ENCODE data around the gene SLC23A3.

Gene SLC23A3

GRCh38 chr2:219175486-219175885 is 5.7 kb upstream of the SLC23A3 start:
- peaks cover 4 to 46% (median 40%) of the 10 kb centered on the region in 4 donors for H3K4me1 ChIP-seq
- no peak for DNase-seq

DNA sequence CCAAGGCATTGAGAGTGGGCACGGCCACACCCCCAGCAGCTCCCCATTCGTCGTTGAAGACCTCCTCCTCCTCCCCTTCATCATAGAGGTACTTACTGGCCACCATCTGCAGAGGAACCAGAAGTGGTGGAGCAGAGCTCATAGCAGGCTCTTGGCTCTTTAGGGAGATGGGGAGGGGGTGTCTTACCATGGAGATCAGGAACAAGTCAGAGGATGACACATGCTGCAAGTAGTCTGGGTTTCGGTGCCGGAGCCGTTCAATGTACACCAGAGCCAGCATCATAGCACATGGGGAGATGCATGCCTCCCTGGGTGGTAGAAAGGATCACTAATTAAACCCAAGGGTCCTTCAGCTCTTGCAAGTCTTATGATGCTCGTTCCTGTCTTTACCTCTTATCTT is 5.0 kb upstream of the SLC23A3 start:
- intact Hi-C loops (cut with DNase I; ENCODE audit: low total_unique reads), result loop anchor here (5.0 to 10.0 kb wide), 2 partner anchors 42 to 210 kb away; partner anchors contain the start of genes ABCB6 and DNPEP
- H3K9me3 ChIP-seq, result no peaks in the 10 kb centered on the region
- H3K4me3 ChIP-seq, result no peak overlapping the region
- TF ChIP-seq, protein P1, sequence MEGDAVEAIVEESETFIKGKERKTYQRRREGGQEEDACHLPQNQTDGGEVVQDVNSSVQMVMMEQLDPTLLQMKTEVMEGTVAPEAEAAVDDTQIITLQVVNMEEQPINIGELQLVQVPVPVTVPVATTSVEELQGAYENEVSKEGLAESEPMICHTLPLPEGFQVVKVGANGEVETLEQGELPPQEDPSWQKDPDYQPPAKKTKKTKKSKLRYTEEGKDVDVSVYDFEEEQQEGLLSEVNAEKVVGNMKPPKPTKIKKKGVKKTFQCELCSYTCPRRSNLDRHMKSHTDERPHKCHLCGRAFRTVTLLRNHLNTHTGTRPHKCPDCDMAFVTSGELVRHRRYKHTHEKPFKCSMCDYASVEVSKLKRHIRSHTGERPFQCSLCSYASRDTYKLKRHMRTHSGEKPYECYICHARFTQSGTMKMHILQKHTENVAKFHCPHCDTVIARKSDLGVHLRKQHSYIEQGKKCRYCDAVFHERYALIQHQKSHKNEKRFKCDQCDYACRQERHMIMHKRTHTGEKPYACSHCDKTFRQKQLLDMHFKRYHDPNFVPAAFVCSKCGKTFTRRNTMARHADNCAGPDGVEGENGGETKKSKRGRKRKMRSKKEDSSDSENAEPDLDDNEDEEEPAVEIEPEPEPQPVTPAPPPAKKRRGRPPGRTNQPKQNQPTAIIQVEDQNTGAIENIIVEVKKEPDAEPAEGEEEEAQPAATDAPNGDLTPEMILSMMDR (IDR thresholded peaks at IDR 0.05), result no peak
- no peak overlapping the region for H3K27ac ChIP-seq
- H3K27me3 ChIP-seq, result no peaks in the 10 kb centered on the region
- H3K36me3 ChIP-seq, result peaks cover 29 to 44% (median 41%) of the 10 kb centered on the region in 3 donors
- H3K4me1 ChIP-seq, result peaks cover 4 to 45% (median 36%) of the 10 kb centered on the region in 4 donors
- DNase-seq, result no peak

More at GRCh38 chr2:219175486-219175885, 5.7 kb upstream of the SLC23A3 start:
- peak overlapping the region; percentile 98 for H3K27ac ChIP-seq
- peaks cover 35 to 51% (median 48%) of the 10 kb centered on the region in 3 donors for H3K36me3 ChIP-seq
- intact Hi-C loops (cut with DNase I; ENCODE audit: low total_unique reads), result loop anchor here (5.0 to 10.0 kb wide), 2 partner anchors 42 to 209 kb away; partner anchors contain the start of genes ABCB6 and DNPEP
- TF ChIP-seq, protein P1 (IDR thresholded peaks at IDR 0.05), result no peak
- H3K9me3 ChIP-seq, result no peaks in the 10 kb centered on the region
- peak overlapping the region; percentile 87 to 90 for H3K4me3 ChIP-seq
- H3K27me3 ChIP-seq, result no peaks in the 10 kb centered on the region

DNA sequence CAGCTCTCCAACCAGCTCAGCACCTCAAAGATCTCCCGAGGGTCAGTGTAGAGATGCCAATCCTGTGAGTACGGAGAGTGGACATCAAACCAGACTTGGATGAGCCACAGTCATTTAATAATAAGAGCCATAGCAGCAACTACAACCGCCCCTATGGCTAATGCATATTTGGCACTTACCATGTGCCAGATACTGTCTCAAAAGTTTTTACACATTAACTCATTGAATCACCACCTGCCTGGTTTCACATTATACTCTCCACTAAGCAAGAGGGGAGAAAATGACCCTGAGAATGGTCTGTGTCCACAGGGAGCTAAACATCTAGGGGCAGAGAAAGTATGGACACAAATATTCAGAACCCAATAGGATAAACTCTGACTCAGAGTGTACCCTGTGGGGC is 4.3 kb upstream of the SLC23A3 start:
- Histone ChIP-seq H3K4me1 (peaks cover 4 to 38% (median 30%) of the 10 kb centered on the region in 4 donors), H3K4me3 (no peak overlapping the region), H3K27me3 (no peaks in the 10 kb centered on the region), H3K36me3 (peaks cover 25 to 40% (median 37%) of the 10 kb centered on the region in 3 donors), H3K27ac (no peak overlapping the region), H3K9me3 (no peaks in the 10 kb centered on the region)
- TF ChIP-seq, protein P1 (IDR thresholded peaks at IDR 0.05), result no peak
- no peak for DNase-seq
- intact Hi-C loops (cut with DNase I; ENCODE audit: low total_unique reads), result loop anchor here (10.0 kb wide), 1 partner anchor 211 kb away; the partner anchor contains the start of gene DNPEP

DNA sequence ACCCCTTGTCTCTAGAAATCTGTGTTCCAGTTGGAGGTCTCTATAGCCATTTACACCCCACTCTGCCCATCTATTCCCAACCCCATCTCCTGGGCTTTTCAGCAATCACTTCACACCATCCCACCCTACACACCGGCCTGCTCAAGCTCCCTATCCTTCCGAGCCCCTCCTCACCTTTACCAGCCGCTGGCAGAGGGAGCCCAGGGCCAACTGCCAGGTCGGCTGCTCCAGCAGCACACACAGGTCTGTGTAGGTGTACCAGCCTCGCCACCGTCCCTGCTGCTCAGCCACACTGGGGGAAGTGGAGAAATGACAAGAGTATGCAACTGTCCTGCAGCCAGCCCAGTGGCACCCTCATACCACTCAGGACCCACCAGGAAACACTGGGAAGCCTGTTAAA is 3.3 kb upstream of the SLC23A3 start:
- peaks cover 0 to 31% (median 23%) of the 10 kb centered on the region in 4 donors for H3K4me1 ChIP-seq
- intact Hi-C loops (cut with DNase I; ENCODE audit: low total_unique reads), result loop anchor here (10.0 kb wide), 1 partner anchor 212 kb away; the partner anchor contains the start of gene DNPEP
- H3K27me3 ChIP-seq, result no peaks in the 10 kb centered on the region
- H3K36me3 ChIP-seq, result peaks cover 25 to 40% (median 37%) of the 10 kb centered on the region in 3 donors
- no peak overlapping the region for H3K4me3 ChIP-seq
- DNase-seq, result no peak
- H3K27ac ChIP-seq, result no peak overlapping the region
- TF ChIP-seq, protein P1 (IDR thresholded peaks at IDR 0.05), result no peak
- no peaks in the 10 kb centered on the region for H3K9me3 ChIP-seq

DNA sequence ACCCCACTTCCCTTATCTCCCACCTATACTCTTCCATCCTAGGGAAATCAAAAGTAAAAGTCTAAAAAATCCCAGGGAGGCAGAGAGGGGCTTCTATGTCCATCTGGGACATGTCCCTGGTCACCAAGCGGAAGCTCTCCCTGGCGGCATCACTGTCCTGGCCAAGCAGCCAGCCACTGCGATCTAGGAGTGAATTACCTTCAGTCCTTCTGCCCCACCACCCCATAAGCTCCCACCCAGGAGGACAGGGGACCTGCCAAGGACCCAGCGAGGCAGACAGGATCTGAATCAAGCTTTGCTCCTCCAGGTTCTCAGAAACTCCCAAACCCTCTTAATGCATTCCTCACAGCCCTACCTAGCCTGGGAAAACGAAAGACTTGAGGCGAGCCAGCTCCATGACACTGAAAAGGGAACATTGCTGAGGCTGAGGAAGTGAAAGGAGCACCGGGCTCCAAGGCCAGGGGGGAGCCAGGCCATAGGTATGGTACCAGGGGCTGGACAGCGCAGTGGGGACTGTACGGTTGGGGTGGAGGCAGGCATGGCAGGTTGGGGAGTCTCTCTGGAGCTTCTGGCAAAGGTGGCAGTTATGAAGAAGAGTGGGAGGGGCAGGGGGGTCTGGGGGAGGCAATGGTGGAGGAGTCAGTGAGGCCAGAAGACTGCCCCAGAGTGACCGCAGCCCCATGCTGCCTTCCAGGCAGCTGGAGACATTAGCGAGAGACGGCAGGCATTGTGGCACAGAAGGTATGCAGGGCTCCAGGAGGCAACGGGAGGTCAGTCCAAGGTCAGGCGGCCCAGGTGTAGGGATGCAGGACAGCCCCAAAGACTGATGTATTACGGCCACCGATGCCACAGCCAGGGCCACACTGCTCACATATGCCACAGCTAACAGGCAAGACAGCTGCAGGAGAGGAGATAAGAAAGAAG is 2.7 kb upstream of the SLC23A3 start:
- DNase-seq, result no peak

More for the DNA sequence above, 2.7 kb upstream of the SLC23A3 start:
- Histone ChIP-seq H3K27ac (peak overlapping the region; percentile 65), H3K27me3 (no peaks in the 10 kb centered on the region), H3K4me3 (no peak overlapping the region), H3K36me3 (peaks cover 25 to 40% (median 37%) of the 10 kb centered on the region in 3 donors), H3K4me1 (peaks cover 0 to 31% (median 23%) of the 10 kb centered on the region in 4 donors), H3K9me3 (no peaks in the 10 kb centered on the region)
- intact Hi-C loops (cut with DNase I; ENCODE audit: low total_unique reads), result loop anchor here (10.0 kb wide), 1 partner anchor 212 kb away; the partner anchor contains the start of gene DNPEP
- TF ChIP-seq, protein P1 (IDR thresholded peaks at IDR 0.05), result no peak
